HG03135 (cell line): ENCODE results near the gene WDFY1.

ENCODE experiments used
- ATAC-seq: cut with Tn5 transposase; IDR thresholded peaks from one replicate; pipeline ENCODE4 v1.9.1; 2021; ENCODE audit warnings: mild to moderate bottlenecking, moderate library complexity; ENCODE audit not compliant: unreplicated experiment

Gene WDFY1

DNA sequence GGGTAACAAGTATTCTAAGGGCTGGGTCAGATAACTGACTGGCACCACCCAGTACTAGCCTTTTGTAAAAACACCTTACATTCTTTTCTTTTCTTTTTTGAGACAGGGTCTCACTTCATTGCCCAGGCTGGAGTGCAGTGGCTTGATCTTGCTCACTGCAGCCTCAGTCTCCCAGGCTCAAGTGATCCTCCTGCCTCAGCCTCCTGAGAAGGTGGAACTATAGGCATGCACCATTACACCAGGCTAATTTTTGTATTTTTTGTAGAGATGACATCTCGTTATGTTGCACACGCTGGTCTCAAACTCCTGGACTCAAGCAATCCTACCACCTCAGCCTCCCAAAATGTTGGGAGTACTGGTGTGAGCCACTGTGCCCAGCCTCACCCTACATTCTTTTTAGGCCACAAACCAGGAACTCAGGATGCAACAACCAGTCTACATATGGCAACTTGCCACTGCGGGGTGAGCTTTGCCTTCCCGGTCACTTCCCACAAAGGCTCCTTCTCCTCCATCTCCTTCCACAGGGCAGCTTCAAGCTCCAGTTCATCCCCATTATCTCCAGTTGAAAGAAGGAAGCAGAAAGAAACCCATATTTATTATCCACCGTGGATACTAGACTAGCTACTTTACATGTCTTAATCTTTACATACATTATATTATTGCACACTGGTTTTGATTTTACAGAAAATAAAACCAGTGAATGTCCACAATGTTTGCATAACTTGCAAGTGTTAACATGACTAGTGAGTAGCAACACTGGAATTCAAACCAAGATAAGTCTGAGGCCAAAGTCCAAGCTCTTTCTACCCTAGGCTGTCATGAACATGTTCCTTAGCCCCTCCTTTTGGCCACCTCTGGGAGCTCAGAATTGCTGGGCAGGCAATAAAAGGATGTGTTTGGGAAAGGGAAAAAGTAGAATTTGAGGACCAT is 84.1 kb downstream of the WDFY1 start:
- ATAC-seq, result no peak

DNA sequence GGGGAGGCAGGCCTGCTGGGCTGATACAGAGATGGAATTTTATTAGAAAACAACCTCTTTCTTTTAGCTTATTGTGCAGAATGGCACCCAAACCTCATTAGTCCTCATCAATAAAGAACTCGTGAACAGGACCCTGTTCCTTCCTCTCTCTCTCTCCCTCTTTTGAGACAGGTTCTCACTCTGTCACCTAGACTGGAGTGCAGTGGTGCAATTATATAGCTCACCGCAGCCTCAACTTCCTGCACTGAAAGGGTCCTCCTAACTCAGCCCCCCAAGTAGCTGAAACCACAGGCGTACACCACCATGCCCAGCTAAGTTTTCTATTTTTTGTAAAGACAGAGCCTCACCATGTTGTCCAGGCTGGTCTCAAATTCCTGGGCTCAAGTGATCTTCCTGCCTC is 86.1 kb downstream of the WDFY1 start:
- ATAC-seq, result no peak

DNA sequence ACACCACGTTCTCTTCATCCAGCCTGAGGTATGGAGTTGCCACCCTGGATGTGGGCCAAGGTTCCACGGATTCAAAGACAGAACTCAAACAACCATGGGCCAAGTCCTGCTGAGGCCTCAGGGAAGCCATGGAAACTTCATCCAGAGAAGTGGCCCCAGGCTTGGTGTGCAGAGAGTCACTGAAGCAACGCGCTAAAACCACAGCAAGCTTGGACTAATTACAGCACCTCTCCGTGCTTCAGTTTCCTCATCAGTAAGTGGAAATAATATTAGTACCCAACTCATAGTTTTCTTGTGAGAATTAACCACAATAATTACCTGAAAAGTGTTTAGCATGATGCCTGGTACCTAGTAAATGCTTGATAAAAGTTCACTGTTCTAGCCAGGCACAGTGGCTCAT is 88.6 kb downstream of the WDFY1 start:
- ATAC-seq, result no peak

DNA sequence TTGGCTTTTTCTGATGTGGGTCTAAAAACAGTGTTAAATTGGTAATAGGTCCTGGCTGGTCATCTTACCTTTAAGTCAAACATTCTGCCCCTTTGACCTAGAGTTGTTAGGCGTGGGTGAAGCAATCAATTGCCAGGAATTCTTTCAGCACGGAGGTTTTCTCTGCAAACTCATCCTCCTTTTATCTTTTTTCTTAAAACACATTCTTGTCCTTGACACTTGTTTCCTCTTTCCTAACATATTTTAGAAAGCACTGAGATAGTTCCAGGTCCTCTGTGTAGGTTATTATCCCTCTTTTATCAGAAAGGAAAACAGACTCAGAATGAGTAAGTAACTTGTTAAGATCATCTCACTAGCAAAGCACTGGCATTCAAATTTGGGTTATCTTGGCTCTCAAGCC is 89.1 kb downstream of the WDFY1 start:
- no peak for ATAC-seq

DNA sequence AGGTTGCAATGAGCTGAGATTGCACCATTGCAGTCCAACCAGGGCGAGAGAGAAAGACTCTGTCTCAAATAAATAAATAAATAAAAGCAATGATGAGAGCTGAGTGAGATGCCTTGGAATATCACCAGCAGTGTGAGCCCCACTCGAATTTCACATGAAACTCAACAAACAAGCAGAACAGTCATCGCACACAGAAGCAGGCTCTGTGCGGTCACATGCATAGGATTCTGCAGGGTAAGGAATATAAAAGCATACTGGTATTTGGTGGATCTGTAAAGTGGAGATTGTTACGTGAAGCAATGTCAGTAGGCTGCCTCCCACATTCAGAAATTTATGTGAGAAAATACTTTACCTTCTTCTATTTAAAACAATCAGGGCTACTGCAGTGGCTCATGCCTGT is 89.7 kb downstream of the WDFY1 start:
- no peak for ATAC-seq

DNA sequence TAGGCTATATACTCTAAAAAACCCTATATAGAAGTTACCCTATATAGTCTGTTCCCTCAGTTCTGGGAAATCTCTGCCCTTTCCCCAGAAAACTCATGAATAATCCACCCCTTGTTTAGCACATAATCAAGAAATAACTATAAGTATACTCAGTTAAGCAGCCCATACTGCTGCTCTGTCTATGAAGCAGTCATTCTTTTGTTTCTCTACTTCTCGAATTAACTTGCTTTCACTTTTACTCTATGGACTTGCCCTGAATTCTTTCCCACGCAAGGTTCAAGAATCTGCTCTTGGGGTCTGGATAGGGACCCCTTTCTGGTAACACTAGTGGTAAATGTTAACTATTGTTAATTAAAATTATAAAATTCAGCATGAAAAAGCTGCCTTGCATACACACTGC is 90.4 kb downstream of the WDFY1 start:
- peak; percentile 45 for ATAC-seq

DNA sequence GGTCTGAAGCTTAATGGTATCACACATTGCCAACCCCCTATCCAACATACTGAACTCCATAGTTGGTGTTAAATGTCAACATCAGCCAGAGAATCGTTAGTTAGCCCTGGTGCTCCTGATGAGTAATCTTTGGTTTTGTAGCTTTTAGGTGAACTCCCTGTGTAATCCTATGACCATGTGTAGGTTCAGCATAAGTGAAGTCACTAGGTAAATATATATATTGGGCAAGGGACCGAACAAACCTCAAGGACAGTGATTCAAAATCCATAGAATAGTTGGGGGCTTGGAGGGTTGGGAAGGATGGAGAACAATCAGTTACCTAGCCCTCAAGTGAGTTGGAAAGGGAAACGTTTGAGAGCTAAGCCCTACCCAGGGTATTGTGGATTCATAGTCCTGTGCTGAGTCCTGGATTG is 91.7 kb downstream of the WDFY1 start:
- no peak for ATAC-seq

DNA sequence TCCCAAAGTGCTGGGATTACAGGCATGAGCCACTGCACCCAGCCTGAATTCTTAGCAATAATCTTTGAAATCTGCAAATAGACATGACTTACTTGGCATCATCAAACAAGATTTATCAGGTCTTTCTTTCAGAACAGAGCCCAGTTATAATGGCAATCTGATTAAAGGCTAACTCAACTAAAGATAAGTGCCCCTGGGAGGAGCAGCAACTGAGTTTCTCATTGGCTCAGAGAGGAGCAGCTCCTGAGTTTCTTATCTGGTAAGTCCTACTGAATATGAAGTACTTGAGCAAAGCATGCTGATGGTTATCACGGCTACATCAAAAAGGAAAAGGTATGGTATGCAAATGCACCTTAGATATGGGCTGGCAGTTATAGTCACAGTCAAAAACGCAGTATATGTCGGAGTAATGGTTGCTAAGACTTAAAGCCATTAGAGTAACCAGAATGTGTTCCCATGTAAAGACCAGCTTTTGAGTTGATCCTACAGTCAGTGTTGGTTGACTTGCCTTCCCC is 92.8 kb downstream of the WDFY1 start:
- ATAC-seq, result no peak

DNA sequence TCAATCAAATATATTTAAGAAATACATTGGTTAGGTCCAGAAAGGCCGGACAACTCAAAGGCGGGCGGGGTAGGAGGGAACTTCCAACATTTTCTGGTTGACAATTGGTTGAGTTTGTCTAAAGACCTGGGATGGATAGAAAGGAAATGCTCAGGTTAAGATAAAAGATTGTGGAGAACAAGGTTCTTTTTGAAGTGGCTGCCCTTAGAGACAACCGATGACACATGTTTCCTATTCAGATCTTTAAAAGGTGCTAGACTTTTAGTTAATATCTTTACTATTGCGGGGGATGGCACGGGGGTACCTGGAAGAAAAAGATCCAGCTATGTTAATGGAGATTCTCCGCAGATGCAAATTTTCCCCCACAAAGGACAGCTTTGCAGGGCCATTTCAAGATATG is 97.7 kb downstream of the WDFY1 start:
- no peak for ATAC-seq

DNA sequence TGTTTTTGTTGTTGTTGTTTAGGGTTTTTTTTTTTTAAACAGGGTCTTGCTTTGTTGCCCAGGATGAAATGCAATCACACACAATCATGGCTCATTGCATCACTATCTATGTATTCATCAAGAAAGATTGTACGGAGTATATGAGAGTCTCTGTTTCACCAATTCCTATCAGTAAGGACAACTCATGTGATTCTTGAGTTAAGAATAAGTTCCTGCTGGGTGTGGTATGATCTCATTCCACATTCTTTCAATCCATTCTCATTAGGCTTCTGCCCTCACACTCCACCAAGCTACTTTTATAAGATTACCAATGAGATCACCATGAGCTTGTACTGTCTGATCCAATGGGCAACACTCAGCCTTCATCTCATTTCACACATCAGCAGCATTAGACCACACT is 98.6 kb downstream of the WDFY1 start:
- ATAC-seq, result no peak

DNA sequence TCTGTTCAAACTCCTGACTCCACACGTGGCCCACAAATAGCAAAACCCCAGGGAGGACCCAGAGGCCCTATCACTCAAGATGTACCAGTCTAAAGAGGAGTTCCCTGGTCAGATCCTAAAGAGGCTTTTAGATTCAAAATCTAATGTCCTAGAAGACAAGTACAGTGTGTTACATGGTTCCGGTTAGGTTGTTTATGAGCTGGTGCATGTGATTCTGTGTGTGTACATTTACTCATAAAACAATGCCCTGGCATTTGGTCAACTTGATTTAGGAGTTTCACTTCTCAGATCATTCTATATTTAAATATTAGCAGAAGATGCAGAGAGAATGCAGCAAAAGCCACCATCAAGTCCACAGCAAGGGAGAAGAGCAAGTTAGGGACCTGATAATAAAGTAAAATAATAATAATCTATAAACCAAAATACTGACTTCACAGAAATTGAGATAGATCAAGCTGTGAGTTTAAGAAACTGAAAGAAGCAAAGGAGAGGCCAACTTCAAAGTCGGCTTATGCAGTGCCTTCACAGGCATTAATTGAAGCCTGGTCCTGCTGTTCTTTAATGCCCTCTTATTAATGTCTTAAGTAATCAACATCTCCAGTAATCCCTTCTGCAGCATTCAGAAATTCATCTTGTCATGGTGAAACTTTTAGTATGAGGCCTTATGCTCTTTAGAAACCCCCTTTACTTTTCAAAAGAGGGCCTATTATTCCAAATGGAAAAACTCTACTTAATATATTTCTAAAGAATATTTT is 103.5 kb downstream of the WDFY1 start:
- ATAC-seq, result no peak

DNA sequence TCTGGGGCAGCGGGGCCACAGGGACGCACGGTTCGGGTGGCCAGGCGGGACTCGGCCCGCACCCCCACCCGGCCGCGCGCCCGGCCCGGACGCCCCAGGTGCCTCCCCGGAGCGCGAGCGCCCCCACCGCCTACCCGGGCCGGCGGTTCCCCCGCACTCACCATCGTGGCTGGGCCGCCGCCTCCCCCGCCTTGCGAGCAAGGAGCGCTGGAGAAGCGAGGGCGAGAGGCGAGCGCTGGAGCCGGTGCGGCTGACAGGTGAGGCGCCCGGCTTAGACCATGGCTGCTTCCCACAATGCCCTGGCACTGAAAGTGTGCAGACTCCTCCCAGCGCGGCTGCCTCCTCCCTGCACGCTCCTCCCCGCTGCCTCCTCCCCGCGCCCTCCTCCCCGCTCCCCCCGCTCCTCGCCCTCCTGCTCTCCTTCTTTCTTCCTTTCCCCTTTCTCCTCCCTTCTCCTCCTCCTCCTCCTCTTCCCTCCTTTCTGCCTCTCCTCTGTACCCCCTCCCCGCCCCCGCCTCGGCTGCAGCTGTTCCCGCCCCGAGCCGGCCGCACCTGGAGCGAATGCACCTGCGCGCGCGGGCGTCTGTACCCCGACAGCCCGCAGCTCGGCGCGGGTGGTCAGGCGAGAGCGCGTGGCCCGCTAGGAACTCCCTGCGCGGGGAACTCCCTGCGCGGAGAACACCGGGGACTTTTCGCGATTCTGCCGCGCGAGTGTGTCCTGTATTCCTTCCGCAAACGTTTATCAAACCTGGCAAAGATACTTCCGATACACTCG is 107.7 kb downstream of the WDFY1 start, which contains the start of gene AP1S3:
Gene AP1S3 (minus strand): TSS at position 296 of the 775 bp plus-strand sequence. CDS start 132 bp downstream, at position 164.
- peak; percentile 65 for ATAC-seq

DNA sequence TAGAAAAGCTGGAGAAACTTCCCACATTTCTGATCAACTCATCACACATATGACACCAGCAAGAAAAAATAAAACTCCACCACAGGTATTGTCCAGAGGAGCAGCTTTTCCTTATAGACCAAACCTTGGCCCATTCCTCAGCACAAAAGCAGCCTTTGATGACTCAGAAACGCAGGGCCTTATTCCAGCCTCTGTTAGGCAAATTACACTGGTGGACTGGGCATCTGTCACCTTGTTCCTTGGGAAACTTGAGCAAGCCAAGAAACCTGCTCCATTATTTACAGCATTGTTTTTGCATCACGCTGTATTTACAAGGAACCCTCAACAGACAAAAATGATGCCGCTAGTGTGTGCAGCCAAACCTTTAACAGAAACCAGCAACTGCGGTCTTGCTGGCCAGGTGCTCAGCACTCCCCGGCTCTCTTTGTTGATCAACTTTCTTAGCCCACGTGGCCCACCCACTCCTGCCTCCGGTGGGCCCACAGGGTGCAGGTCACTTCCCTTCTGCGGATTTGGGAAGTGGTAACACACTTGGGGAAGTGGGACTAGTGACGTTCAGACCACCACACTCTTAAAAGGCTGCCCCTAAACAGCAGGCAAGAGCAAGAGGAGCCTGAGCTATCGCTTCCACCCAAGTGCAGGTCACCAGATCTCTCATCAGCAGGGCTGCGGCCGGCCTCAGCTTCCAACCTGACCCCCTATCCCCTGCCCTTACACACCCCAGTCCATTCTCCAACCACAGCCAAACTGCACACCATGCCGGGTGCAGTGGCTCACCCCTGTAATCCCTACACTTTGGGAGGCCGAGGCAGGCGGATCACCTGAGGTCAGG is 109.2 kb downstream of the WDFY1 start:
- peak; percentile 64 for ATAC-seq

DNA sequence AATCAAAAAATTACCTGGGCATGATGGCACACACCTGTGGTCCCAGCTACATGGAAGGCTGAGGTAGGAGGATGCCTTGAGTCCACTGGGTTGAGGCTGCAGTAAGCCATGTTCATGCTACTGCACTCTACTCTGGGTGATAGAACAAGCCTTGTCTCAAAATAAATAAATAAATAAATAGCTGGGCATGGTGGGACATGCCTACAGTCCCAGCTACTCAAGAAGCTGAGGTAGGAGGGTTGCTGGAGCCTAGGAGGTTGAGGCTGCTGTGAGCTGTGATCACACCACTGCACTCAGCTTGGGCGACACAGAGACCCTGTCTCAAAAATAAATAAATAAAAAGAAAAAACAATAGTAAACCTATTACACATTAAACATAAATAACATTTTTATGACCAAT is 110.7 kb downstream of the WDFY1 start:
- ATAC-seq, result no peak

DNA sequence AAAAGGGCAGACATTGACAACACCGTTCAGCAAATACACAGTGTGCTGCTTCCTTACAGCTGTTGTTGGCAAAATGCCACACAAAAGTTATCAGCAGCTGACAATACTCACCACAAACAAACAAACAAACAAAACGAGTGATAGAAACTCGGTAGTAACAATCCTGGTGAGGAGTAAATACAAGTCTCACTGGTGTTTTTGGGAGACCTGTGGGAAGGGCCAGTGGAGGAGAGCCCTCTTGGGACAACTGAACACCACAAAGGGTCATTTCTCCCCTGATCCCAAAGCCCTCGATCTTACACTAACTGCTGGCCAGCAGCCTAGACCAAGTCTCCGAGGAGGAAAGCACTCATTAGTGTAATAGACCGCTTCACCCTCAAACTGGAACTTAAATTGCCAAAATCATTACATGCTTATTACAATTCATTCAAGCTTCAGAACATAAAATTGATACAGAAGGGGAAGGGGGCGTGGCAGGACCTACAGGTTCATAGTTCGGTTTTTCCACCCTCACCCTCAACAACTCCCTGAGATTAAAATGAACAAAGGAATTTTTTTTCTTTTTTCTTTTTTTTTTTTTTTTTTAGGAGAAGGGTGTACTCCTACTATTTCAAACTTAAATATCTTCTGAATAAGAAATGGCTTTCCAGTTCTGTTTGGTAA is 112.8 kb downstream of the WDFY1 start:
- no peak for ATAC-seq

DNA sequence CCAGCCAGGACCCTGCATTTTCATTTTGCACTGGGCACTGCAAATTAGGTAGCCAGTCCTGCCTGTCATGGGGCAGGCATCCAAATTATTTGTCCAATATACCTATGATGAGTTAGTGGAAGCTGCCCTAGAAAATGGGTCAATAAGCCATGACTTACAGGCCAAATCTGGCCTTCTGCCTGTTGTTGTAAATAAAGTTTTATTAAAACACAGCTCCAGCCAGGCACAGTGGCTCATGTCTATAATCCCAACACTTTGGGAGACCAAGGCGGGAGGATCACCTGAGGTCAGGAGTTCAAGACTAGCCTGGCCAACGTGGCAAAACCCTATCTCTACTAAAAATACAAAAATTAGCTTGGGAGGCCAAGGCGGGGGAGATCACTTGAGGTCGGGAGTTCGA is 116.0 kb downstream of the WDFY1 start:
- no peak for ATAC-seq

DNA sequence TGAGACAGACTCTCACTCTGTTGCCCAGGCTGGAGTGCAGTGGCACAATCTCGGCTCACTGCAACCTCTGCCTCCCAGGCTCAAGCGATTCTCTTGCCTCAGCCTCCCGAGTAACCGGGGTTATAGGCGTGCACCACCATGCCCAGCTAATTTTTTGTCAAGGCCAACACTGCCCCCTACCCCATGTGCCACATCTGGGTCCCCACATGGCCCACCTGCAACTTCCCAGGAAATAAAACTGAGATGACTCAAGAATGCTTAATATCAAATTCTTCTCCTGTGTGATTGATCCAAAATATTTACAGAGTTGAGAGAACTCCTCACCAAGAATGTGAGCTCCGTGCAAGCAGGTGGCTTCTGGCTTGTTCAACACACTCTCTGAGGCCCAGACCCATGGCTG is 116.8 kb downstream of the WDFY1 start:
- no peak for ATAC-seq

DNA sequence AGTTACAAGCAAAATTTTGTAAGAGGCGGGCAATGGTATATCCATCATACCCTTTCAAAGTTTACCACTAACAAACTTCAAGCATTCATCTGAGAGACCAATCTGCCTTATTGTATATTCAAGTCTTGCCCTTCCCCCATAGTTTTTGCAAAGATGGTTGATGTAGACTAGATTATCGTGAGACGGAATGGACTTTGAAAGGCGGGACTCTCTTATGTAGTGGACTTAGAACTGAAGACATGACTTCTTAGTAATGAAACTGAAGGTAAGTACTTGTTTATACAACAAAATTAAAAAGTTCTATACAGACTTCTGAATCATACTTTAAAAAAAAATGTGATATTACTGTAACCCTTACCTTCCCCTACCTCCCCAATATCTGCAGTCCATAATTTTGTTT is 118.1 kb downstream of the WDFY1 start:
- no peak for ATAC-seq
